HG03066 (cell line): ENCODE results near the gene MINDY3.
"Not testable (repeated sequence)": the region's sequence is repeated elsewhere in the genome, so short reads cannot be mapped to it uniquely, and the experiment has no call there.

Experiments used
- ATAC-seq: cut with Tn5 transposase; IDR thresholded peaks from one replicate; pipeline ENCODE4 v1.9.1; 2021; ENCODE audit warnings: low read depth; ENCODE audit not compliant: unreplicated experiment

The MINDY3 gene

GRCh38 chr10:15781381-15781960, 78.8 kb downstream of the MINDY3 start:
- ATAC-seq = no peak

GRCh38 chr10:15780353-15781135, 79.8 kb downstream of the MINDY3 start:
- ATAC-seq = no peak

- no peak for ATAC-seq
Measured at GRCh38 chr10:15775513-15775912, 84.8 kb downstream of the MINDY3 start.

- ATAC-seq = not testable (repeated sequence)
Measured at GRCh38 chr10:15774534-15774933, 85.8 kb downstream of the MINDY3 start.

- ATAC-seq = no peak
Measured at GRCh38 chr10:15764892-15765454, 95.3 kb downstream of the MINDY3 start.

- no peak for ATAC-seq
Measured at GRCh38 chr10:15763006-15763405, 97.3 kb downstream of the MINDY3 start.

- ATAC-seq = not testable (repeated sequence)
Measured at GRCh38 chr10:15762239-15762638, 98.1 kb downstream of the MINDY3 start.

GRCh38 chr10:15761224-15761623, 99.1 kb downstream of the MINDY3 start:
- not testable (repeated sequence) for ATAC-seq

GRCh38 chr10:15760681-15761080, 99.6 kb downstream of the MINDY3 start:
- ATAC-seq = no peak

GRCh38 chr10:15759265-15759664, 101.0 kb downstream of the MINDY3 start:
- no peak for ATAC-seq

- ATAC-seq = no peak
Measured at GRCh38 chr10:15758618-15759017, 101.7 kb downstream of the MINDY3 start.

GRCh38 chr10:15754937-15755336, 105.4 kb downstream of the MINDY3 start:
- no peak for ATAC-seq

- ATAC-seq = no peak
Measured at GRCh38 chr10:15751046-15751445, 109.3 kb downstream of the MINDY3 start.

GRCh38 chr10:15748126-15748525, 112.2 kb downstream of the MINDY3 start:
- no peak for ATAC-seq

GRCh38 chr10:15747632-15748031, 112.7 kb downstream of the MINDY3 start:
- ATAC-seq = no peak

GRCh38 chr10:15745751-15746150, 114.6 kb downstream of the MINDY3 start:
- ATAC-seq = no peak

- ATAC-seq = peak; percentile 66
Measured at GRCh38 chr10:15744217-15744865, 116.0 kb downstream of the MINDY3 start.

GRCh38 chr10:15743443-15743842, 116.9 kb downstream of the MINDY3 start:
- no peak for ATAC-seq

- ATAC-seq = no peak
Measured at GRCh38 chr10:15742836-15743235, 117.5 kb downstream of the MINDY3 start.

GRCh38 chr10:15742102-15742501, 118.2 kb downstream of the MINDY3 start:
- ATAC-seq = no peak

GRCh38 chr10:15741581-15741980, 118.7 kb downstream of the MINDY3 start:
- ATAC-seq = no peak
